Neuronal stem cell (in vitro differentiated cells): ENCODE measurements around the gene ATP6V0E1.

ENCODE experiments used
- DNase-seq: peaks from one replicate; pipeline ENCODE4 v3.0.0-alpha.2; 2013; ENCODE audit warnings: low spot score
- H2AFZ ChIP-seq: one replicate; pipeline ENCODE4 v1.6.1; 2013; ENCODE audit warnings: mild to moderate bottlenecking, low read length, inconsistent platforms
- H2AK5ac ChIP-seq: 2 replicates; pipeline ENCODE4 v1.6.1; 2013; ENCODE audit warnings: low read depth, mild to moderate bottlenecking, inconsistent platforms, low read length, moderate library complexity, mixed read lengths
- H2BK120ac ChIP-seq: 2 replicates; pipeline ENCODE4 v1.6.1; 2013; ENCODE audit warnings: low read depth, mild to moderate bottlenecking, inconsistent platforms, low read length, moderate library complexity, mixed read lengths
- H2BK12ac ChIP-seq: one replicate; pipeline ENCODE4 v1.6.1; 2013; ENCODE audit warnings: low read length, inconsistent platforms
- H2BK15ac ChIP-seq: 2 replicates; pipeline ENCODE4 v1.6.1; 2013; ENCODE audit warnings: mild to moderate bottlenecking, low read length, inconsistent platforms, mixed read lengths
- H2BK5ac ChIP-seq: one replicate; pipeline ENCODE4 v1.6.1; 2013; ENCODE audit warnings: inconsistent platforms, mild to moderate bottlenecking, low read length, moderate library complexity
- H3K14ac ChIP-seq: one replicate; pipeline ENCODE4 v1.6.1; 2013; ENCODE audit warnings: low read length, inconsistent platforms
- H3K18ac ChIP-seq: 2 replicates; pipeline ENCODE4 v1.6.1; 2013; ENCODE audit warnings: low read length, inconsistent platforms
- H3K23ac ChIP-seq: 2 replicates; pipeline ENCODE4 v1.6.1; 2013; ENCODE audit warnings: low read depth, mild to moderate bottlenecking, mixed read lengths, low read length, inconsistent platforms; ENCODE audit not compliant: poor library complexity
- H3K27ac ChIP-seq: replicated peaks from 3 replicates; pipeline ENCODE4 v1.5.1; 2013; ENCODE audit warnings: low read length, inconsistent platforms
- H3K27me3 ChIP-seq, 3 experiments: 2 replicates each; pipeline ENCODE4 v1.6.1; 2013; ENCODE audit warnings: low read length in 3 of 3, mild to moderate bottlenecking in 2 of 3, inconsistent platforms in 1 of 3, low read depth in 1 of 3, mixed read lengths in 1 of 3, moderate library complexity in 1 of 3; ENCODE audit not compliant: control insufficient read depth in 3 of 3, insufficient read depth in 3 of 3
- H3K36me3 ChIP-seq, 2 donors: replicated peaks in 1 of 2; 2 replicates each; pipeline ENCODE4 v1.6.1; 2013; ENCODE audit warnings: low read length in 2 of 2; ENCODE audit not compliant: control insufficient read depth in 2 of 2, insufficient read depth in 2 of 2
- H3K4ac ChIP-seq: 2 replicates; pipeline ENCODE4 v1.6.1; 2013; ENCODE audit warnings: inconsistent platforms, mild to moderate bottlenecking, low read length, moderate library complexity
- H3K4me1 ChIP-seq, 2 donors: 1 replicate in 1 of 2; 2 replicates in 1 of 2; pipeline ENCODE4 v1.6.1; 2013; ENCODE audit warnings: low read length in 2 of 2, low read depth in 1 of 2; ENCODE audit not compliant: control insufficient read depth in 2 of 2, insufficient read depth in 1 of 2
- H3K4me2 ChIP-seq: one replicate; pipeline ENCODE4 v1.6.1; 2013; ENCODE audit warnings: mild to moderate bottlenecking, low read length, inconsistent platforms; ENCODE audit not compliant: insufficient read depth, poor library complexity, severe bottlenecking
- H3K4me3 ChIP-seq, 2 donors: 2 replicates each; pipeline ENCODE4 v1.5.1; 2013; ENCODE audit warnings: low read length in 2 of 2, mild to moderate bottlenecking in 2 of 2, inconsistent platforms in 1 of 2, moderate library complexity in 1 of 2
- H3K79me1 ChIP-seq: one replicate; pipeline ENCODE4 v1.6.1; 2013; ENCODE audit warnings: low read depth, mild to moderate bottlenecking, inconsistent platforms, low read length, moderate library complexity
- H3K9ac ChIP-seq: one replicate; pipeline ENCODE4 v1.6.1; 2013; ENCODE audit warnings: mild to moderate bottlenecking, low read depth, low read length, inconsistent platforms; ENCODE audit not compliant: poor library complexity
- H3K9me3 ChIP-seq, 2 donors: replicated peaks in 1 of 2; 2 replicates each; pipeline versions ENCODE3 to v1.6.1; 2013; ENCODE audit warnings: low read length in 2 of 2, mild to moderate bottlenecking in 2 of 2, inconsistent platforms in 1 of 2, low read depth in 1 of 2, mixed read lengths in 1 of 2, moderate library complexity in 1 of 2; ENCODE audit not compliant: control insufficient read depth in 2 of 2, insufficient read depth in 1 of 2
- H4K8ac ChIP-seq: one replicate; pipeline ENCODE4 v1.6.1; 2013; ENCODE audit warnings: low read depth, mild to moderate bottlenecking, inconsistent platforms, low read length, moderate library complexity
- H4K91ac ChIP-seq: one replicate; pipeline ENCODE4 v1.6.1; 2013; ENCODE audit warnings: low read length, low read depth, mild to moderate bottlenecking, inconsistent platforms; ENCODE audit not compliant: poor library complexity
- WGBS, 2 donors: extraction: QIAGEN DNeasy Blood & Tissue Kit; methylation state at CpG; one replicate each; pipeline ENCODE4 v1.1.7; 2013; ENCODE audit warnings: missing lambda C conversion rate in 2 of 2, mixed read lengths in 1 of 2; ENCODE audit not compliant: insufficient read length in 2 of 2, insufficient replicate concordance in 1 of 2; ENCODE audit errors: extremely low coverage in 2 of 2; 5-methylcytosine and 5-hydroxymethylcytosine counted together

The ATP6V0E1 gene

GRCh38 chr5:172946146-172946545, 37.4 kb upstream of the ATP6V0E1 start:
- Histone ChIP-seq H2BK12ac (no peak overlapping the region), H3K4me3 (no peak overlapping the region), H2AK5ac (no peak overlapping the region), H3K27ac (no peak overlapping the region), H4K91ac (no peak overlapping the region), H3K14ac (no peak overlapping the region), H3K9me3 (no peaks in the 10 kb centered on the region), H2AFZ (no peak overlapping the region), H2BK15ac (no peak overlapping the region), H3K23ac (no peak overlapping the region), H3K36me3 (peaks cover 18 to 75% of the 10 kb centered on the region in 2 donors), H3K4me1 (no peaks in the 10 kb centered on the region), H3K79me1 (no peaks in the 10 kb centered on the region), H3K9ac (no peak overlapping the region), H3K27me3 (no peaks in the 10 kb centered on the region), H3K18ac (no peak overlapping the region), H2BK5ac (no peak overlapping the region), H2BK120ac (no peak overlapping the region), H3K4ac (no peak overlapping the region), H3K4me2 (no peak overlapping the region), H4K8ac (no peak overlapping the region)
- DNase-seq = no peak
- no CpG with 5 or more reads among the region's 7 CpGs for WGBS, 2 donors

DNA sequence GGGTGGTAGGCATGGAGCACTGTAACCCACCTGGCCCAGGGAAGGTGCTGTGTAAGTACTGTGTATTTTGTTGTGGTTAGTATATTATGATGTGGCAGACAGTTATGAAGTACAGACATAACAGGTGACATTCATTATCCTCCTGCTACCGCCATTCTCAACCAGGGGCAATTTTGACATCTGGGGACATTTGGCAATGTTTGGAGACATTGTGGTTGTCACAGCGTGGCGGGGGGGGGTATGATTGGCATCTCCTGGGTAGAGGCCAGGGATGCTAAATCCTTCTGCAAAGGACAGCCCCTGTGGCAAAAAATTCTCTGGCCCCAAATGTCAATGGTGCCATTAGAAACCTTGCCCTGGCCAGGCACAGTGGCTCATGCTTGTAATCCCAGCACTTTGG, 34.1 kb upstream of the ATP6V0E1 start:
- Histone ChIP-seq H3K36me3 (peaks cover 16 to 60% of the 10 kb centered on the region in 2 donors), H4K91ac (no peak overlapping the region), H2AFZ (no peak overlapping the region), H2AK5ac (no peak overlapping the region), H3K14ac (no peak overlapping the region), H2BK120ac (no peak overlapping the region), H3K18ac (no peak overlapping the region), H3K27me3 (no peaks in the 10 kb centered on the region), H3K4ac (no peak overlapping the region), H2BK15ac (no peak overlapping the region), H3K9me3 (no peaks in the 10 kb centered on the region), H3K4me1 (no peaks in the 10 kb centered on the region), H3K4me3 (no peak overlapping the region), H4K8ac (no peak overlapping the region), H3K4me2 (no peak overlapping the region), H3K27ac (no peak overlapping the region), H2BK5ac (no peak overlapping the region), H3K79me1 (no peaks in the 10 kb centered on the region), H3K9ac (no peak overlapping the region), H2BK12ac (no peak overlapping the region), H3K23ac (no peak overlapping the region)
- DNase-seq = no peak
- WGBS, 2 donors = no CpG with 5 or more reads among the region's 3 CpGs

DNA sequence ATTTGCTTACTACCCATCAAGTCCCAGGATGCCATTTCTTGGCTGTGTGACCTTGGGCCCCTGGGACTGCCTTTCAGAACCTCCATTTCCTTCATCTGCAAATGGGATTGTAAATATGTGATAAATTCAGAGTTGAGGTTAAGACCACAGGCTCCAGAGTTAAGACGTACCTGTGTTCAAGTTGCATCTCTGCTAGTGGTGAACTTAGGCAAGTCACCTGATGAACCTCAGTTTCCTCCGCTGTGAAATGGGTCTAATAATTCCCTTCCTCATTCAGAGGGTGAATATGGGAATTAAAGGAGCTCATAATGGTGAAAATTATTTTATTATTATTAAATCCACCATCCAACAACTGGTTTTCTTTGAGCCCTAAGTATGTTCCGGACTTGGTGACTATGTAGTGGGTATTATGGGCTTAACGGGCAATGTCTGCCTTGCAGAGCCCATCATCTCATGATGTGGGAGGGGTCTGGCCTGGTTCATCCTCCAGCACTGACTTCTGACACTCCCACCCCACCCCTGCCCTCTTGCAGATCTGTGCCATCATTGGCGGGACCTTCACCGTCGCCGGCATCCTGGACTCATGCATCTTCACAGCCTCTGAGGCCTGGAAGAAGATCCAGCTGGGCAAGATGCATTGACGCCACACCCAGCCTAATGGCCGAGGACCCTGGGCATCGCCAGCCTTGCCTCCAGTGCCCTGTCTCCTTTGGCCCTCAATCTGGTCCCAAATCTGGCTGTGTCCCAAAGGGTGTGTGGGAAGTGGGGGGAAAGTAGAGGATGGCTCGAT, 33.2 kb upstream of the ATP6V0E1 start:
- no peak overlapping the region for H2BK12ac ChIP-seq
- no peak overlapping the region for H3K18ac ChIP-seq
- H2AFZ ChIP-seq = no peak overlapping the region
- H3K79me1 ChIP-seq = no peaks in the 10 kb centered on the region
- peaks cover 16 to 51% of the 10 kb centered on the region in 2 donors for H3K36me3 ChIP-seq
- H3K27ac ChIP-seq = no peak overlapping the region
- peak overlapping the region in 1 of 2 donors; percentile 54 for H3K4me3 ChIP-seq
- H3K14ac ChIP-seq = no peak overlapping the region
- no peak overlapping the region for H2BK5ac ChIP-seq
- H3K4me2 ChIP-seq = no peak overlapping the region
- H3K23ac ChIP-seq = no peak overlapping the region
- no peak overlapping the region for H2BK15ac ChIP-seq
- H3K9me3 ChIP-seq = no peaks in the 10 kb centered on the region
- H2AK5ac ChIP-seq = no peak overlapping the region
- no peak overlapping the region for H3K9ac ChIP-seq
- no peaks in the 10 kb centered on the region for H3K27me3 ChIP-seq
- no peak overlapping the region for H4K8ac ChIP-seq
- no CpG with 5 or more reads among the region's 12 CpGs for WGBS, 2 donors
- H4K91ac ChIP-seq = no peak overlapping the region
- DNase-seq = no peak
- H2BK120ac ChIP-seq = no peak overlapping the region
- H3K4me1 ChIP-seq = no peaks in the 10 kb centered on the region
- H3K4ac ChIP-seq = no peak overlapping the region

DNA sequence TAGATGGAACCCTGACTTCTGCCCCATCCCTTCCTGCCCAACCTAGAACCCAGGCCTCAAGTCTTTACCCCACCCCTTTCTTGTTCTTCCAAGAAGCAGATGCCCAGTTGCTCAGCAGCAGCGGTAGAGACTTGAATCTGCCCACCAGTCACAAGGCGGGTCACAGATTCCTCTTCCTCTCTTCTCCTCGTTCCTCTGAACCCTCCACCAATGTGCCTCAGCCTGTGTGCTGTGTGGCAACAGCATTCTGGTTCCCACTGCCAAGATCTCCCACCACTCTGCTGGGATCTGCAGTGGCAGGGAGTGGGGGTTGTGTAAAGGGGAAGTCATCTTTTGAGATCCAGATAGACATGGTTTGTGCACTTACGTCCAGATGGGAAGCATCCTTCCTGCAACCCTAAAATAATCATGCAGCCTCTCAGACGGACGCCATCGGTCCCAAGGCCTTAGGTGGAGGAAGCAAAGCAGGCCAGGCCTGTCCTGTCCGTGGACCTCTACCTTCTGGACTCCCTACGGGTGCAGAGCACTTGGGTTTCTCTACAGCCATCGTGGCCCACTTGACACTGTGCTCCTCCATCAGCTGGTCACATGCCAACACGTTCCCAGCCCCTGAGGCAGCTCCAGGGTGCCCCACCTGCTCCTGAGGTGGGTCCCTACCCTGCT, 32.1 kb upstream of the ATP6V0E1 start:
- no peak overlapping the region for H3K27ac ChIP-seq
- H3K9me3 ChIP-seq = no peaks in the 10 kb centered on the region
- no peak overlapping the region for H4K8ac ChIP-seq
- H3K9ac ChIP-seq = peak overlapping the region; percentile 18
- H3K4me3 ChIP-seq = no peak overlapping the region
- no peak overlapping the region for H3K14ac ChIP-seq
- no peak overlapping the region for H2BK5ac ChIP-seq
- no peak overlapping the region for H2BK12ac ChIP-seq
- H4K91ac ChIP-seq = no peak overlapping the region
- peaks cover 13 to 40% of the 10 kb centered on the region in 2 donors for H3K36me3 ChIP-seq
- H3K27me3 ChIP-seq = no peaks in the 10 kb centered on the region
- H2BK15ac ChIP-seq = no peak overlapping the region
- H3K23ac ChIP-seq = no peak overlapping the region
- no peak overlapping the region for H3K18ac ChIP-seq
- no peak for DNase-seq
- no peaks in the 10 kb centered on the region for H3K79me1 ChIP-seq
- no peak overlapping the region for H3K4me2 ChIP-seq
- no peak overlapping the region for H2AK5ac ChIP-seq
- whole genome bisulfite sequencing, 2 donors = no CpG with 5 or more reads among the region's 11 CpGs
- no peak overlapping the region for H2BK120ac ChIP-seq
- no peak overlapping the region for H2AFZ ChIP-seq
- H3K4me1 ChIP-seq = no peaks in the 10 kb centered on the region
- H3K4ac ChIP-seq = no peak overlapping the region
